Measurements from ENCODE around the gene PXMP4. TPM values are rescaled to one million over a fixed set of nuclear protein-coding genes. Genes with fewer than 3 reads are reported as not detected.
A peak's percentile ranks its signal among the peaks of the same experiment; 100 is the strongest.

PXMP4 gene
- total and polyA plus RNA-seq, 3 experiments from 2014 or later, result 8.4 to 23.6 (median 9.1) TPM

GRCh38 chr20:33656783-33657703 is 63.1 kb downstream of the PXMP4 start:
- Histone ChIP-seq H3K36me3 (ENCODE audit: insufficient read depth, low read length) (no peaks in the 10 kb centered on the region), H3K9me3 (ENCODE audit: low read length) (no peaks in the 10 kb centered on the region), H3K4me1 (ENCODE audit: insufficient read depth, low read length) (no peaks in the 10 kb centered on the region), H3K27me3 (ENCODE audit: insufficient read depth, low read length, poor library complexity, severe bottlenecking) (no peaks in the 10 kb centered on the region), H3K27ac (ENCODE audit: low read depth, low read length) (no peak overlapping the region), H3K4me3 (ENCODE audit: low read length) (no peak overlapping the region)
- ChIA-PET CTCF (interaction anchor here (13.0 kb wide), 1 partner anchor 8 kb away, joined by 87 read pairs; the partner anchor contains the start of genes ACTL10 and C20orf144), POLR2A (no interaction called here)
- Mint-ChIP-seq H3K27ac (no peak overlapping the region), H3K36me3 (peaks cover 0 to 4% (median 0%) of the 10 kb centered on the region in 3 donors), H3K4me3 (no peak overlapping the region), H3K4me1 (peaks cover 5 to 13% (median 8%) of the 10 kb centered on the region in 3 donors), H3K27me3 (peaks cover 0 to 1% of the 10 kb centered on the region in 2 donors), H3K9me3 (no peaks in the 10 kb centered on the region)
- no peak for DNase-seq

- ChIA-PET CTCF (interaction anchor here (13.0 kb wide), 1 partner anchor 9 kb away, joined by 87 read pairs; the partner anchor contains the start of genes ACTL10 and C20orf144), POLR2A (no interaction called here)
- Mint-ChIP-seq H3K4me3 (no peak overlapping the region), H3K36me3 (peaks cover 0 to 4% (median 0%) of the 10 kb centered on the region in 3 donors), H3K27me3 (peaks cover 0 to 1% of the 10 kb centered on the region in 2 donors), H3K27ac (peak overlapping the region in 1 of 8 donors; percentile 41), H3K9me3 (no peaks in the 10 kb centered on the region), H3K4me1 (peaks cover 4 to 10% (median 5%) of the 10 kb centered on the region in 3 donors)
- Histone ChIP-seq H3K4me3 (ENCODE audit: low read length) (no peak overlapping the region), H3K27ac (ENCODE audit: low read depth, low read length) (no peak overlapping the region), H3K36me3 (ENCODE audit: insufficient read depth, low read length) (no peaks in the 10 kb centered on the region), H3K9me3 (ENCODE audit: low read length) (no peaks in the 10 kb centered on the region), H3K4me1 (ENCODE audit: insufficient read depth, low read length) (no peaks in the 10 kb centered on the region), H3K27me3 (ENCODE audit: insufficient read depth, low read length, poor library complexity, severe bottlenecking) (no peaks in the 10 kb centered on the region)
- DNase-seq, result no peak
Observed at GRCh38 chr20:33656010-33656782, 63.9 kb downstream of the PXMP4 start.

GRCh38 chr20:33655164-33655563 is 64.9 kb downstream of the PXMP4 start:
- Mint-ChIP-seq H3K36me3 (peaks cover 0 to 4% (median 0%) of the 10 kb centered on the region in 3 donors), H3K27me3 (peaks cover 0 to 1% of the 10 kb centered on the region in 2 donors), H3K4me1 (peaks cover 4 to 10% (median 5%) of the 10 kb centered on the region in 3 donors), H3K27ac (no peak overlapping the region), H3K9me3 (no peaks in the 10 kb centered on the region), H3K4me3 (no peak overlapping the region)
- ChIA-PET CTCF (interaction anchor here (13.0 kb wide), 1 partner anchor 10 kb away, joined by 87 read pairs; the partner anchor contains the start of genes ACTL10 and C20orf144), POLR2A (interaction anchor here (0.8 kb wide), 1 partner anchor 9 kb away, joined by 4 read pairs; no protein-coding TSS in a partner anchor)
- H3K4me3 ChIP-seq (ENCODE audit: low read length), result no peak overlapping the region
- H3K27ac ChIP-seq (ENCODE audit: low read depth, low read length), result no peak overlapping the region
- no peaks in the 10 kb centered on the region for H3K9me3 ChIP-seq (ENCODE audit: low read length)
- no peaks in the 10 kb centered on the region for H3K36me3 ChIP-seq (ENCODE audit: insufficient read depth, low read length)
- no peaks in the 10 kb centered on the region for H3K4me1 ChIP-seq (ENCODE audit: insufficient read depth, low read length)
- H3K27me3 ChIP-seq (ENCODE audit: insufficient read depth, low read length, poor library complexity, severe bottlenecking), result no peaks in the 10 kb centered on the region
- DNase-seq, result no peak

- Mint-ChIP-seq H3K27me3 (peaks cover 0 to 1% of the 10 kb centered on the region in 2 donors), H3K4me3 (no peak overlapping the region), H3K4me1 (peaks cover 4 to 13% (median 7%) of the 10 kb centered on the region in 3 donors), H3K27ac (no peak overlapping the region), H3K36me3 (peaks cover 0 to 4% (median 0%) of the 10 kb centered on the region in 3 donors), H3K9me3 (no peaks in the 10 kb centered on the region)
- Histone ChIP-seq H3K9me3 (ENCODE audit: low read length) (no peaks in the 10 kb centered on the region), H3K4me1 (ENCODE audit: insufficient read depth, low read length) (no peaks in the 10 kb centered on the region), H3K27me3 (ENCODE audit: insufficient read depth, low read length, poor library complexity, severe bottlenecking) (no peaks in the 10 kb centered on the region), H3K36me3 (ENCODE audit: insufficient read depth, low read length) (no peaks in the 10 kb centered on the region), H3K27ac (ENCODE audit: low read depth, low read length) (no peak overlapping the region), H3K4me3 (ENCODE audit: low read length) (no peak overlapping the region)
- no peak for DNase-seq
- CTCF ChIA-PET, result interaction anchor here (2.1 to 13.0 kb wide), 2 partner anchors 11 to 198 kb away, joined by 11 to 87 read pairs; partner anchors contain the start of genes ACTL10 and C20orf144
- POLR2A ChIA-PET, result interaction anchor here (0.8 kb wide), 1 partner anchor 9 kb away, joined by 4 read pairs; no protein-coding TSS in a partner anchor
Observed at GRCh38 chr20:33654680-33655161, 65.4 kb downstream of the PXMP4 start.

- peaks cover 0 to 1% of the 10 kb centered on the region in 2 donors for H3K27me3 Mint-ChIP-seq
- Histone ChIP-seq H3K4me1 (ENCODE audit: insufficient read depth, low read length) (no peaks in the 10 kb centered on the region), H3K27ac (ENCODE audit: low read depth, low read length) (no peak overlapping the region), H3K9me3 (ENCODE audit: low read length) (no peaks in the 10 kb centered on the region), H3K4me3 (ENCODE audit: low read length) (no peak overlapping the region), H3K27me3 (ENCODE audit: insufficient read depth, low read length, poor library complexity, severe bottlenecking) (no peaks in the 10 kb centered on the region), H3K36me3 (ENCODE audit: insufficient read depth, low read length) (no peaks in the 10 kb centered on the region)
- CTCF ChIA-PET, result interaction anchor here (0.9 to 13.0 kb wide), 6 partner anchors 9 to 200 kb away, joined by 3 to 87 read pairs (median 6); partner anchors contain the start of genes ACTL10 and C20orf144
- H3K4me1 Mint-ChIP-seq, result peaks cover 6 to 19% (median 12%) of the 10 kb centered on the region in 3 donors
- DNase-seq, result no peak
- H3K36me3 Mint-ChIP-seq, result peaks cover 0 to 3% (median 0%) of the 10 kb centered on the region in 3 donors
- no peak overlapping the region for H3K4me3 Mint-ChIP-seq
- H3K9me3 Mint-ChIP-seq, result no peaks in the 10 kb centered on the region
- H3K27ac Mint-ChIP-seq, result no peak overlapping the region
- POLR2A ChIA-PET, result interaction anchor here (0.8 kb wide), 1 partner anchor 10 kb away, joined by 4 read pairs; no protein-coding TSS in a partner anchor
Observed at GRCh38 chr20:33653900-33654596, 66.1 kb downstream of the PXMP4 start.

GRCh38 chr20:33653218-33653899 is 66.8 kb downstream of the PXMP4 start:
- ChIA-PET POLR2A (interaction anchor here (0.6 kb wide), 1 partner anchor 196 kb away, joined by 4 read pairs; no protein-coding TSS in a partner anchor), CTCF (interaction anchor here (0.9 to 13.0 kb wide), 6 partner anchors 8 to 199 kb away, joined by 3 to 87 read pairs (median 6); partner anchors contain the start of genes ACTL10 and C20orf144)
- H3K27me3 Mint-ChIP-seq, result peaks cover 0 to 1% of the 10 kb centered on the region in 2 donors
- Histone ChIP-seq H3K9me3 (ENCODE audit: low read length) (no peaks in the 10 kb centered on the region), H3K27me3 (ENCODE audit: insufficient read depth, low read length, poor library complexity, severe bottlenecking) (no peaks in the 10 kb centered on the region), H3K4me3 (ENCODE audit: low read length) (no peak overlapping the region), H3K27ac (ENCODE audit: low read depth, low read length) (no peak overlapping the region), H3K36me3 (ENCODE audit: insufficient read depth, low read length) (no peaks in the 10 kb centered on the region), H3K4me1 (ENCODE audit: insufficient read depth, low read length) (no peaks in the 10 kb centered on the region)
- no peak overlapping the region for H3K4me3 Mint-ChIP-seq
- H3K9me3 Mint-ChIP-seq, result no peaks in the 10 kb centered on the region
- no peaks in the 10 kb centered on the region for H3K36me3 Mint-ChIP-seq
- H3K27ac Mint-ChIP-seq, result peak overlapping the region in 2 of 8 donors; percentile 72 to 91
- peak in 4 of 5 donors; percentile 20 to 70 (median 34) for DNase-seq
- H3K4me1 Mint-ChIP-seq, result peaks cover 10 to 25% (median 12%) of the 10 kb centered on the region in 3 donors
